Measurements from ENCODE around the gene SLC6A11. TPM values are rescaled to one million over a fixed set of nuclear protein-coding genes. Genes with fewer than 3 reads are reported as not detected.

SLC6A11 gene
- total RNA-seq, 3 donors from 2014 or later: 0.13 TPM; not detected in 2

GRCh38 chr3:10817506-10817905 lies 1.5 kb downstream of the SLC6A11 start:
- H3K4me3 ChIP-seq: no peak overlapping the region
- no peak for ATAC-seq
- intact Hi-C loops (cut with DNase I, micrococcal nuclease): no loop called here

GRCh38 chr3:10822055-10822454 lies 6.0 kb downstream of the SLC6A11 start:
- no peak for TF ChIP-seq CTCF (IDR thresholded peaks at IDR 0.05)
- H3K9me3 ChIP-seq: no peaks in the 10 kb centered on the region
- no peak overlapping the region for H3K4me3 ChIP-seq
- H3K4me1 ChIP-seq (ENCODE audit: low read depth): no peaks in the 10 kb centered on the region
- H3K36me3 ChIP-seq (ENCODE audit: low read depth): no peaks in the 10 kb centered on the region
- no peak for DNase-seq
- intact Hi-C loops (cut with DNase I, micrococcal nuclease): no loop called here
- no peak for ATAC-seq

More at GRCh38 chr3:10817506-10817905, 1.5 kb downstream of the SLC6A11 start:
- no peaks in the 10 kb centered on the region for H3K4me1 ChIP-seq (ENCODE audit: low read depth)
- TF ChIP-seq CTCF (IDR thresholded peaks at IDR 0.05): no peak
- H3K36me3 ChIP-seq (ENCODE audit: low read depth): no peaks in the 10 kb centered on the region
- no peak for DNase-seq
- H3K9me3 ChIP-seq: no peaks in the 10 kb centered on the region

GRCh38 chr3:10822708-10823515 lies 6.9 kb downstream of the SLC6A11 start:
- Histone ChIP-seq H3K9me3 (no peaks in the 10 kb centered on the region), H3K4me1 (ENCODE audit: low read depth) (no peaks in the 10 kb centered on the region), H3K36me3 (ENCODE audit: low read depth) (no peaks in the 10 kb centered on the region), H3K4me3 (no peak overlapping the region)
- DNase-seq: no peak
- ATAC-seq: no peak
- intact Hi-C loops (cut with DNase I, micrococcal nuclease): no loop called here
- TF ChIP-seq CTCF (IDR thresholded peaks at IDR 0.05): no peak

- ATAC-seq: no peak
- DNase-seq: no peak
- no peaks in the 10 kb centered on the region for H3K36me3 ChIP-seq (ENCODE audit: low read depth)
- H3K4me1 ChIP-seq (ENCODE audit: low read depth): no peaks in the 10 kb centered on the region
- intact Hi-C loops (cut with DNase I, micrococcal nuclease): no loop called here
- no peak overlapping the region for H3K4me3 ChIP-seq
- H3K9me3 ChIP-seq: no peaks in the 10 kb centered on the region
- TF ChIP-seq CTCF (IDR thresholded peaks at IDR 0.05): no peak
Observed at GRCh38 chr3:10823516-10823818, 7.4 kb downstream of the SLC6A11 start.

- no peaks in the 10 kb centered on the region for H3K9me3 ChIP-seq
- intact Hi-C loops (cut with DNase I, micrococcal nuclease): no loop called here
- ATAC-seq (no peak), DNase-seq (no peak)
- no peaks in the 10 kb centered on the region for H3K4me1 ChIP-seq (ENCODE audit: low read depth)
- no peak for TF ChIP-seq CTCF (IDR thresholded peaks at IDR 0.05)
- H3K4me3 ChIP-seq: no peak overlapping the region
- H3K36me3 ChIP-seq (ENCODE audit: low read depth): no peaks in the 10 kb centered on the region
Observed at GRCh38 chr3:10824468-10824867, 8.4 kb downstream of the SLC6A11 start.
